Hepatocyte (in vitro differentiated cells): ENCODE measurements around the gene ENDOU. TPM values are rescaled to one million over a fixed set of nuclear protein-coding genes. Genes with fewer than 3 reads are reported as not detected.

Experiments
- DNase-seq: peaks from one replicate; pipeline ENCODE4 v3.0.0-alpha.2; 2016; ENCODE audit warnings: low spot score
- H2AFZ ChIP-seq: fragments of 200-600 bp; sonication (generic); 2 replicates; pipeline ENCODE4 v1.6.0; 2016; ENCODE audit warnings: antibody characterized with exemption, mild to moderate bottlenecking
- H3K27ac ChIP-seq: fragments of 200-600 bp; sonication (generic); 2 replicates; pipeline ENCODE4 v1.5.1; 2016; ENCODE audit warnings: mild to moderate bottlenecking
- H3K27me3 ChIP-seq: fragments of 200-600 bp; sonication (generic); 2 replicates; pipeline ENCODE4 v1.6.1; 2016
- H3K36me3 ChIP-seq: fragments of 200-600 bp; sonication (generic); replicated peaks from 2 replicates; pipeline ENCODE4 v1.5.1; 2016; ENCODE audit warnings: low read depth; ENCODE audit not compliant: insufficient read depth
- H3K4me1 ChIP-seq: fragments of 200-600 bp; sonication (generic); 2 replicates; pipeline ENCODE4 v1.5.1; 2016; ENCODE audit warnings: mild to moderate bottlenecking, moderate library complexity; ENCODE audit not compliant: insufficient read depth
- H3K4me2 ChIP-seq: fragments of 200-600 bp; sonication (generic); 2 replicates; pipeline ENCODE4 v1.6.0; 2016
- H3K4me3 ChIP-seq: fragments of 200-600 bp; sonication (generic); 2 replicates; pipeline ENCODE4 v1.5.1; 2016; ENCODE audit warnings: mild to moderate bottlenecking
- H3K79me2 ChIP-seq: fragments of 200-600 bp; sonication (generic); 2 replicates; pipeline ENCODE4 v1.6.0; 2017; ENCODE audit warnings: mild to moderate bottlenecking
- H3K9me2 ChIP-seq: fragments of 200-600 bp; sonication (generic); replicated peaks from 2 replicates; pipeline ENCODE4 v1.6.0; 2017; ENCODE audit warnings: mild to moderate bottlenecking; ENCODE audit not compliant: insufficient read depth
- H3K9me3 ChIP-seq: fragments of 200-600 bp; sonication (generic); 2 replicates; pipeline ENCODE4 v1.5.1; 2016; ENCODE audit warnings: low read depth, mild to moderate bottlenecking
- H4K20me1 ChIP-seq: fragments of 200-600 bp; sonication (generic); 2 replicates; pipeline ENCODE4 v1.6.0; 2016; ENCODE audit warnings: mild to moderate bottlenecking; ENCODE audit not compliant: insufficient read depth, poor library complexity, severe bottlenecking
- EZH2 ChIP-seq: fragments of 200-600 bp; sonication (generic); IDR thresholded peaks from 2 replicates; pipeline ENCODE4 v1.6.1; 2016; ENCODE audit warnings: antibody characterized with exemption, mild to moderate bottlenecking, borderline replicate concordance
- EZH2phosphoT487 ChIP-seq: fragments of 200-600 bp; sonication (generic); IDR thresholded peaks from one replicate; pipeline ENCODE4 v1.6.1; 2018; ENCODE audit warnings: antibody characterized with exemption, mild to moderate bottlenecking, low read depth, moderate library complexity; ENCODE audit not compliant: unreplicated experiment, severe bottlenecking
- WGBS: methylation state at CpG from one replicate; pipeline ENCODE4 v1.1.6; 2016; ENCODE audit warnings: low lambda C conversion rate; ENCODE audit errors: missing lambda C conversion rate; 5-methylcytosine and 5-hydroxymethylcytosine counted together
- polyA plus RNA-seq: library from polyadenylated mRNA; unstranded; fragments of >200 nt; fragmentation: Nextera tagmentation; extraction: Ambion mirVana; gene quantifications from 2 replicates; pipeline ENCODE4 v1.2.1, GENCODE V29; 2016
- total RNA-seq: library from RNA; depleted of rRNA; stranded (reverse); fragments of >200 nt; gene quantifications from 2 replicates; pipeline ENCODE4 v1.2.3, GENCODE V29; 2014
- TF ChIP-seq, protein P1 (sequence below): fragments of 200-600 bp; sonication (generic); IDR thresholded peaks from 2 replicates; pipeline ENCODE4 v1.5.1; 2016; ENCODE audit warnings: antibody characterized with exemption, mild to moderate bottlenecking; ENCODE audit not compliant: poor library complexity

Gene ENDOU
- total and polyA plus RNA-seq, 2 experiments from 2014 or later, result 0.30 TPM; not detected in 1

DNA sequence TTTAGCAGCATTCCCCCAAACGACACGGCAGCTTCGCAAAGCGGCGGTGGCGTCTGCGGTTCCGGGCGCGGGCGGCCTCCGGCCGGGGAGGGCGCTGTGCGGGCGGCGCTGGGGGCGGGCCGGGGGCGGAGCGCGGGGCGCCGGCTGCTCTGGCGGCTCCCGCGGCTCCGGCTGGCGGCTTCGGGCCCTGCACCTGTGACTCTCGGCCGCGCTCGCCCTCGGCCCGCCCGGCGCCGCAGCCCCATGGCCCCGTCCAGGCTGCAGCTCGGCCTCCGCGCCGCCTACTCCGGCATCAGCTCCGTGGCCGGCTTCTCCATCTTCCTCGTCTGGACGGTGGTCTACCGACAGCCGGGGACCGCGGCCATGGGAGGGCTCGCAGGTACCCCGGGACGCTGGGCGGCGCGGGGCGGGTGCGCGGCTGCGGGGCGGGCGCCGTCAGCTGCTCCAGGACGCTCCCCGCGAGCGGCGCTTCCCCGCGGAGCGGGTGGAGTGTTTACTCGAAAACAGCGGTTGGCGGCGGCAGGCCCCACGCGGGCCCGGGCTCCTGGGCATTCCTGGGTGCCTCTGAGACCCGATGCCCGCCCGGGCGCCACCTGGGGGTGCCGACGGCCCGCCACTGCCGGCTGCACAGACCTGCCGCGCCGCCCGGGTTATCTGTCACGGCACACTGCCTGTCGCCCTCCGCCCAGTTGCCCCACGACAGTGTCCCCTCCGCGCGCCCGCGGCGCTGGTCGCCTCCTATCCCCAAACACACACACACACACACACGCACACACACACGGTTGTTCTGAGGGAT, 48.0 kb upstream of the ENDOU start, which contains the start of gene SLC48A1:
Gene SLC48A1, plus strand, starts transcription at position 177 of the 796 bp plus-strand sequence. Its CDS starts 67 bp downstream, at position 244.
- H3K9me2 ChIP-seq, result no peaks in the 10 kb centered on the region
- peak; percentile 91 for DNase-seq
- H4K20me1 ChIP-seq, result no peaks in the 10 kb centered on the region
- H3K4me2 ChIP-seq, result peak within 1 kb of the TSS; percentile 83
- no peaks in the 10 kb centered on the region for H3K27me3 ChIP-seq
- peak within 1 kb of the TSS; percentile 99 for H2AFZ ChIP-seq
- no peaks in the 10 kb centered on the region for H3K36me3 ChIP-seq
- H3K79me2 ChIP-seq, result peaks cover 3% of the 10 kb centered on the region
- H3K4me1 ChIP-seq, result peaks cover 9% of the 10 kb centered on the region
- peak within 1 kb of the TSS; percentile 97 for H3K4me3 ChIP-seq
- TF ChIP-seq, protein P1, sequence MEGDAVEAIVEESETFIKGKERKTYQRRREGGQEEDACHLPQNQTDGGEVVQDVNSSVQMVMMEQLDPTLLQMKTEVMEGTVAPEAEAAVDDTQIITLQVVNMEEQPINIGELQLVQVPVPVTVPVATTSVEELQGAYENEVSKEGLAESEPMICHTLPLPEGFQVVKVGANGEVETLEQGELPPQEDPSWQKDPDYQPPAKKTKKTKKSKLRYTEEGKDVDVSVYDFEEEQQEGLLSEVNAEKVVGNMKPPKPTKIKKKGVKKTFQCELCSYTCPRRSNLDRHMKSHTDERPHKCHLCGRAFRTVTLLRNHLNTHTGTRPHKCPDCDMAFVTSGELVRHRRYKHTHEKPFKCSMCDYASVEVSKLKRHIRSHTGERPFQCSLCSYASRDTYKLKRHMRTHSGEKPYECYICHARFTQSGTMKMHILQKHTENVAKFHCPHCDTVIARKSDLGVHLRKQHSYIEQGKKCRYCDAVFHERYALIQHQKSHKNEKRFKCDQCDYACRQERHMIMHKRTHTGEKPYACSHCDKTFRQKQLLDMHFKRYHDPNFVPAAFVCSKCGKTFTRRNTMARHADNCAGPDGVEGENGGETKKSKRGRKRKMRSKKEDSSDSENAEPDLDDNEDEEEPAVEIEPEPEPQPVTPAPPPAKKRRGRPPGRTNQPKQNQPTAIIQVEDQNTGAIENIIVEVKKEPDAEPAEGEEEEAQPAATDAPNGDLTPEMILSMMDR, result peak; percentile 33
- TF ChIP-seq EZH2 (no peak), EZH2phosphoT487 (no peak)
- no peaks in the 10 kb centered on the region for H3K9me3 ChIP-seq
- WGBS, result 0% methylated on average over 53 of the region's 106 CpGs
- H3K27ac ChIP-seq, result peak within 1 kb of the TSS; percentile 85

- Histone ChIP-seq H3K9me2 (no peaks in the 10 kb centered on the region), H3K79me2 (peaks cover 3% of the 10 kb centered on the region), H3K4me1 (peaks cover 9% of the 10 kb centered on the region), H3K4me3 (peak overlapping the region; percentile 26), H3K36me3 (no peaks in the 10 kb centered on the region), H3K27me3 (no peaks in the 10 kb centered on the region), H3K4me2 (peak overlapping the region; percentile 83), H3K9me3 (no peaks in the 10 kb centered on the region), H3K27ac (peak overlapping the region; percentile 27), H4K20me1 (no peaks in the 10 kb centered on the region), H2AFZ (peak overlapping the region; percentile 89)
- 21% methylated on average over 17 of the region's 17 CpGs for WGBS
- DNase-seq, result no peak
- TF ChIP-seq EZH2, result no peak
- TF ChIP-seq, protein P1, result no peak
These were observed 47.4 kb upstream of the ENDOU start for GRCh38 chr12:47772738-47773061.

DNA sequence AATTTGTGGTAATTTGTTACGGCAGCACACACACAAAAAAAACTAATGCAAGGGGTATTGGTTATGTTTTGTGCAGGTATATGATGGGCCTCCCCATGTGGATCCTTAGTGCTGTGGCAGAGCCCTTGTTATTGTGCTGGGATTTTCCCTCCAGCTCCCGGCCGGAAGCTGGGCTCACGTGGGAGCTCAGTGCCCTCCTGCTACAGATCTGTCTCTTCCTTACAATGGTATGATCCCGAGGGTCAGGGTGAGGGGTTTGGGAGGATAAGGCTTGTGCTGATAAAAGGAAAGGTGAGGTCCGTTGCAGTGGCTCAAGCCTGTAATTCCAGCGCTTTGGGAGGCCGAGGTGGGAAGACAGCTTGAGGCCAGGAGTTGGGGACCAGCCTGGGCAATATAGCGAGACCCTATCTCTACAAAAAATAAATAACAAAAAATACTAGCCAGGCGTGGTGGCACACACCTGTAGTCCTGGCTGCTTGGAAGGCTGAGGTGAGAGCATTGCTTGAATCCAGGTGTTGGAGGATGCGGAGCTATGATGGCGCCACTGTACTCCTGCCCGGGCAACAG, 46.9 kb upstream of the ENDOU start:
- Histone ChIP-seq H3K36me3 (no peaks in the 10 kb centered on the region), H2AFZ (peak overlapping the region; percentile 89), H3K4me1 (peaks cover 9% of the 10 kb centered on the region), H3K4me3 (no peak overlapping the region), H3K4me2 (peak overlapping the region; percentile 83), H3K9me3 (no peaks in the 10 kb centered on the region), H3K27ac (no peak overlapping the region), H3K79me2 (peaks cover 3% of the 10 kb centered on the region), H3K27me3 (no peaks in the 10 kb centered on the region), H3K9me2 (no peaks in the 10 kb centered on the region), H4K20me1 (no peaks in the 10 kb centered on the region)
- DNase-seq, result no peak
- TF ChIP-seq EZH2, result no peak
- TF ChIP-seq, protein P1, result no peak
- no peak for TF ChIP-seq EZH2phosphoT487
- 79% methylated on average over 13 of the region's 13 CpGs for WGBS
